H1 (cell line): ENCODE data around the gene KCNH8. TPM values are rescaled to one million over a fixed set of nuclear protein-coding genes. Genes with fewer than 3 reads are reported as not detected.

Source experiments
- CTCF ChIA-PET: fragments of 300-600 bp; sonication (Branson Sonifier 250); formaldehyde crosslinking; loops from one replicate; lab custom pipeline; 2021; ENCODE audit not compliant: partially characterized antibody; lab: Charles Lee
- POLR2A ChIA-PET: fragments of 300-600 bp; sonication (Branson Sonifier 250); formaldehyde crosslinking; loops from one replicate; lab custom pipeline; 2021; ENCODE audit warnings: inconsistent platforms; ENCODE audit not compliant: partially characterized antibody; lab: Charles Lee
- DNase-seq, 2 experiments: peaks; one replicate each; pipeline versions ENCODE4 v3.0.0 to v3.0.0-alpha.2; 2010 to 2022; ENCODE audit warnings: low spot score in 2 of 2, low read depth in 1 of 2, mixed read lengths in 1 of 2
- FAIRE-seq: peaks from 2 replicates; lab custom pipeline; 2011; peaks lifted over from hg19 to GRCh38; lab: Jason Lieb, UNC
- H2AFZ ChIP-seq: 2 replicates; pipeline ENCODE4 v1.8.1; 2012; ENCODE audit warnings: low read length, inconsistent platforms
- H2AK5ac ChIP-seq: 2 replicates; pipeline ENCODE4 v1.6.1; 2013; ENCODE audit warnings: low read depth, low read length
- H2BK120ac ChIP-seq: replicated peaks from 2 replicates; pipeline ENCODE3; 2013; ENCODE audit warnings: low read depth, low read length, inconsistent platforms
- H2BK12ac ChIP-seq: 2 replicates; pipeline ENCODE4 v1.6.1; 2013; ENCODE audit warnings: low read depth, low read length
- H2BK15ac ChIP-seq: 2 replicates; pipeline ENCODE4 v1.6.1; 2013; ENCODE audit warnings: low read length
- H2BK20ac ChIP-seq: 2 replicates; pipeline ENCODE4 v1.6.1; 2013; ENCODE audit warnings: low read length
- H2BK5ac ChIP-seq: 2 replicates; pipeline ENCODE4 v1.6.1; 2013; ENCODE audit warnings: low read depth, low read length
- H3K14ac ChIP-seq: 2 replicates; pipeline ENCODE4 v1.6.1; 2013; ENCODE audit warnings: inconsistent platforms; ENCODE audit not compliant: insufficient read length
- H3K18ac ChIP-seq: 2 replicates; pipeline ENCODE4 v1.6.1; 2013; ENCODE audit warnings: low read length; ENCODE audit errors: extremely low read depth
- H3K23ac ChIP-seq: 2 replicates; pipeline ENCODE4 v1.6.1; 2013; ENCODE audit warnings: inconsistent platforms; ENCODE audit not compliant: insufficient read length
- H3K23me2 ChIP-seq: 2 replicates; pipeline ENCODE4 v1.6.1; 2013; ENCODE audit warnings: low read depth, low read length
- H3K27ac ChIP-seq: 2 replicates; pipeline ENCODE4 v1.6.1; 2011; ENCODE audit warnings: low read depth, low read length, inconsistent platforms
- H3K27me3 ChIP-seq, 4 experiments: replicated peaks in 1 of 4; 1 replicate in 1 of 4; 2 replicates in 3 of 4; pipeline versions ENCODE4 v1.6.1 to v1.8.1; 2011 to 2013; ENCODE audit warnings: low read length in 3 of 4, mild to moderate bottlenecking in 3 of 4, inconsistent platforms in 2 of 4, mixed read lengths in 2 of 4, moderate library complexity in 1 of 4; ENCODE audit not compliant: control insufficient read depth in 3 of 4, insufficient read depth in 3 of 4; ENCODE audit errors: extremely low read depth in 1 of 4
- H3K36me3 ChIP-seq, 4 experiments: 2 replicates each; pipeline versions ENCODE4 v1.6.1 to v1.8.1; 2011 to 2013; ENCODE audit warnings: mild to moderate bottlenecking in 4 of 4, low read length in 3 of 4, moderate library complexity in 2 of 4, control low read depth in 1 of 4, inconsistent platforms in 1 of 4; ENCODE audit not compliant: insufficient read depth in 4 of 4, control insufficient read depth in 2 of 4
- H3K4ac ChIP-seq: replicated peaks from 2 replicates; pipeline ENCODE3; 2013; ENCODE audit warnings: low read length, low read depth, mixed read lengths, inconsistent platforms; ENCODE audit not compliant: insufficient read length
- H3K4me1 ChIP-seq, 4 experiments: replicated peaks in 1 of 4; 1 replicate in 1 of 4; 2 replicates in 3 of 4; pipeline versions ENCODE4 v1.6.1 to v1.8.1; 2011 to 2013; ENCODE audit warnings: low read length in 3 of 4, inconsistent platforms in 2 of 4, mixed read lengths in 1 of 4; ENCODE audit not compliant: insufficient read depth in 4 of 4, control insufficient read depth in 3 of 4
- H3K4me2 ChIP-seq, 2 experiments: 2 replicates each; pipeline versions ENCODE4 v1.6.1 to v1.8.1; 2011 to 2013; ENCODE audit warnings: low read depth in 2 of 2, low read length in 2 of 2, control low read depth in 1 of 2, inconsistent platforms in 1 of 2, mild to moderate bottlenecking in 1 of 2; ENCODE audit not compliant: insufficient read depth in 1 of 2
- H3K4me3 ChIP-seq, 4 experiments: fragments of 200-600, 300-600 bp in 1 of 4; sonication (generic), shearing (Covaris generic), sonication (Bioruptor Twin) in 1 of 4; 2 replicates each; pipeline versions ENCODE4 v1.5.1 to v1.8.1; 2011 to 2016; ENCODE audit warnings: low read length in 4 of 4, low read depth in 3 of 4, control low read depth in 2 of 4, inconsistent platforms in 2 of 4, mild to moderate bottlenecking in 2 of 4, mixed read lengths in 1 of 4, moderate library complexity in 1 of 4; ENCODE audit not compliant: insufficient read depth in 2 of 4; ENCODE audit errors: extremely low read depth in 1 of 4
- H3K56ac ChIP-seq: replicated peaks from 2 replicates; pipeline ENCODE3; 2013; ENCODE audit warnings: low read depth, mild to moderate bottlenecking, mixed read lengths, low read length, inconsistent platforms; ENCODE audit not compliant: insufficient read length
- H3K79me1 ChIP-seq: 2 replicates; pipeline ENCODE4 v1.6.1; 2013; ENCODE audit warnings: low read depth, low read length, control low read depth
- H3K79me2 ChIP-seq, 2 experiments: 2 replicates each; pipeline versions ENCODE4 v1.6.1 to v1.8.1; 2012 to 2013; ENCODE audit warnings: low read length in 2 of 2, mild to moderate bottlenecking in 2 of 2, inconsistent platforms in 1 of 2; ENCODE audit not compliant: insufficient read depth in 2 of 2, control insufficient read depth in 1 of 2
- H3K9ac ChIP-seq, 4 experiments: replicated peaks in 1 of 4; 1 replicate in 1 of 4; 2 replicates in 3 of 4; pipeline versions ENCODE4 v1.6.1 to v1.8.1; 2011 to 2013; ENCODE audit warnings: low read depth in 3 of 4, low read length in 3 of 4, control low read depth in 2 of 4, mild to moderate bottlenecking in 2 of 4, moderate library complexity in 2 of 4, inconsistent platforms in 1 of 4; ENCODE audit errors: extremely low read depth in 1 of 4
- H3K9me3 ChIP-seq, 2 experiments: 2 replicates each; pipeline versions ENCODE4 v1.6.1 to v1.8.1; 2012 to 2013; ENCODE audit warnings: mild to moderate bottlenecking in 2 of 2, moderate library complexity in 2 of 2, control low read depth in 1 of 2, inconsistent platforms in 1 of 2, low read depth in 1 of 2, low read length in 1 of 2, mixed read lengths in 1 of 2; ENCODE audit not compliant: insufficient read depth in 2 of 2
- H4K20me1 ChIP-seq, 2 experiments: replicated peaks in 1 of 2; 2 replicates each; pipeline versions ENCODE3 to v1.8.1; 2011 to 2013; ENCODE audit warnings: inconsistent platforms in 2 of 2, low read length in 2 of 2, mild to moderate bottlenecking in 1 of 2; ENCODE audit not compliant: insufficient read depth in 2 of 2, control insufficient read depth in 1 of 2
- H4K5ac ChIP-seq: 2 replicates; pipeline ENCODE4 v1.6.1; 2013; ENCODE audit warnings: low read length, low read depth, mixed read lengths, inconsistent platforms; ENCODE audit not compliant: insufficient read length
- H4K8ac ChIP-seq: 2 replicates; pipeline ENCODE4 v1.8.0; 2013; ENCODE audit warnings: mild to moderate bottlenecking, moderate library complexity, low read length, inconsistent platforms; ENCODE audit not compliant: insufficient read depth; ENCODE audit errors: extremely low read depth
- H4K91ac ChIP-seq: replicated peaks from 2 replicates; pipeline ENCODE3; 2013; ENCODE audit warnings: low read length, mixed read lengths, inconsistent platforms; ENCODE audit not compliant: insufficient read length
- CEBPB ChIP-seq: IDR thresholded peaks from 2 replicates; pipeline ENCODE4 v1.6.1; 2012; ENCODE audit warnings: low read depth, low read length
- CREB1 ChIP-seq: IDR thresholded peaks from 2 replicates; pipeline ENCODE4 v1.6.1; 2012; ENCODE audit warnings: inconsistent platforms
- CTBP2 ChIP-seq: IDR thresholded peaks from 2 replicates; pipeline ENCODE4 v1.7.0; 2011; ENCODE audit warnings: borderline replicate concordance, mild to moderate bottlenecking, moderate library complexity, mixed read lengths, low read length; ENCODE audit not compliant: insufficient read depth, insufficient read length
- GABPA ChIP-seq: IDR thresholded peaks from 2 replicates; pipeline ENCODE4 v1.6.1; 2011; ENCODE audit warnings: mild to moderate bottlenecking, low read length, moderate library complexity, borderline replicate concordance; ENCODE audit not compliant: insufficient read depth
- HDAC6 ChIP-seq: IDR thresholded peaks from one replicate; pipeline ENCODE4 v1.7.1; 2012; ENCODE audit warnings: low read depth, mild to moderate bottlenecking, inconsistent platforms, low read length, moderate library complexity
- JUND ChIP-seq: IDR thresholded peaks from 2 replicates; pipeline ENCODE4 v1.6.1; 2011; ENCODE audit warnings: mild to moderate bottlenecking, improper control_type of control experiment, low read length
- KDM1A ChIP-seq: fragments of 200-600, 300-600 bp; sonication (generic); IDR thresholded peaks from 2 replicates; pipeline ENCODE4 v1.7.1; 2016; ENCODE audit warnings: mild to moderate bottlenecking, low read length, borderline replicate concordance
- NRF1 ChIP-seq: IDR thresholded peaks from 2 replicates; pipeline ENCODE4 v1.6.1; 2011; ENCODE audit warnings: mild to moderate bottlenecking, low read depth, low read length, improper control_type of control experiment
- PHF8 ChIP-seq: fragments of 200-600 bp; sonication (generic); conservative IDR thresholded peaks from 2 replicates; pipeline ENCODE4 v1.7.1; 2012; ENCODE audit warnings: low read depth, mild to moderate bottlenecking, inconsistent platforms, low read length, moderate library complexity
- POU5F1 ChIP-seq: IDR thresholded peaks from 2 replicates; pipeline ENCODE4 v1.6.1; 2011; ENCODE audit warnings: low read depth, mild to moderate bottlenecking, low read length, moderate library complexity
- RFX5 ChIP-seq: IDR thresholded peaks from 2 replicates; pipeline ENCODE4 v1.6.1; 2011; ENCODE audit warnings: low read depth, low read length, improper control_type of control experiment, borderline replicate concordance
- SAP30 ChIP-seq: fragments of 300-600 bp; sonication (generic); IDR thresholded peaks from 2 replicates; pipeline ENCODE4 v1.7.1; 2012; ENCODE audit warnings: low read length, moderate library complexity, mild to moderate bottlenecking, inconsistent platforms; ENCODE audit not compliant: insufficient read depth, insufficient replicate concordance
- SP4 ChIP-seq: IDR thresholded peaks from 2 replicates; pipeline ENCODE4 v1.6.1; 2012; ENCODE audit warnings: low read length, inconsistent platforms
- SUZ12 ChIP-seq: fragments of 200-600 bp; sonication (generic); IDR thresholded peaks from 2 replicates; pipeline ENCODE4 v1.6.1; 2012; ENCODE audit warnings: mild to moderate bottlenecking, inconsistent platforms, low read length, moderate library complexity, mixed read lengths
- TAF7 ChIP-seq: optimal IDR thresholded peaks from 2 replicates; pipeline ENCODE3; 2011; ENCODE audit warnings: low read depth, mild to moderate bottlenecking, inconsistent platforms, low read length, moderate library complexity, borderline replicate concordance
- WGBS, 2 experiments: shearing (Covaris generic) in 1 of 2; methylation state at CpG; one replicate each; pipeline versions ENCODE4 v1.1.6 to v1.1.7; 2013 to 2015; ENCODE audit warnings: low lambda C conversion rate in 2 of 2, mixed read lengths in 2 of 2, inconsistent platforms in 1 of 2, low coverage in 1 of 2, missing lambda C conversion rate in 1 of 2; ENCODE audit not compliant: insufficient replicate concordance in 2 of 2, insufficient coverage in 1 of 2, insufficient read length in 1 of 2; ENCODE audit errors: extremely low coverage in 1 of 2, missing lambda C conversion rate in 1 of 2; 5-methylcytosine and 5-hydroxymethylcytosine counted together
- polyA plus RNA-seq, 7 experiments: library from polyadenylated mRNA; depleted of rRNA in 3 of 7; stranded (reverse) in 5 of 7; unstranded in 2 of 7; fragments of >200 nt in 5 of 7; fragments of 200-250 nt in 2 of 7; gene quantifications; 1 replicate in 5 of 7; 2 replicates in 1 of 7; 4 replicates in 1 of 7; pipeline versions ENCODE4 v1.2.1 to v1.2.3, GENCODE V29; 2011 to 2013; ENCODE audit warnings: missing spikeins in 2 of 7, mixed read lengths in 2 of 7
- total RNA-seq: library from RNA; stranded (reverse); fragmentation: NEBNext Ultra II Directional; extraction: Animal tissue kit (Norgen Biotek cat#: 25700); gene quantifications from 2 replicates; pipeline ENCODE4 v1.2.1, GENCODE V29; 2021

The KCNH8 gene
- total and polyA plus RNA-seq, 2 of the 8 experiments (the other 6 are each of a cell fraction or from before 2014, with no cell fraction given), result 2.2 to 2.4 TPM

- no peak overlapping the region for H3K14ac ChIP-seq
- H2BK5ac ChIP-seq, result no peak overlapping the region
- no peaks in the 10 kb centered on the region for H3K4me1 ChIP-seq
- H3K27me3 ChIP-seq, result no peaks in the 10 kb centered on the region
- no peak overlapping the region for H3K4me3 ChIP-seq
- no peak overlapping the region for H4K91ac ChIP-seq
- H2BK12ac ChIP-seq, result no peak overlapping the region
- DNase-seq, result no peak
- H3K9ac ChIP-seq, result no peak overlapping the region
- H3K18ac ChIP-seq, result no peak overlapping the region
- H3K79me1 ChIP-seq, result no peaks in the 10 kb centered on the region
- H3K27ac ChIP-seq, result no peak overlapping the region
- H4K5ac ChIP-seq, result no peak overlapping the region
- no peaks in the 10 kb centered on the region for H3K79me2 ChIP-seq
- no peak for FAIRE-seq
- ChIA-PET CTCF (no interaction called here), POLR2A (no interaction called here)
- H3K56ac ChIP-seq, result no peak overlapping the region
- H3K36me3 ChIP-seq, result no peaks in the 10 kb centered on the region
- no peak overlapping the region for H3K23ac ChIP-seq
- H4K8ac ChIP-seq, result no peak overlapping the region
- H3K9me3 ChIP-seq, result no peaks in the 10 kb centered on the region
- no peak overlapping the region for H2BK20ac ChIP-seq
- H4K20me1 ChIP-seq, result no peaks in the 10 kb centered on the region
- no peak overlapping the region for H2BK120ac ChIP-seq
- H2AK5ac ChIP-seq, result no peak overlapping the region
- no peak overlapping the region for H2AFZ ChIP-seq
- H3K4me2 ChIP-seq, result no peak overlapping the region
- whole genome bisulfite sequencing, 2 experiments, result 91% methylated on average over 7 of the region's 7 CpGs; no CpG with 5 or more reads in 1 of the 2 experiments
- H3K23me2 ChIP-seq, result no peaks in the 10 kb centered on the region
- no peak overlapping the region for H3K4ac ChIP-seq
- H2BK15ac ChIP-seq, result no peak overlapping the region
- TF ChIP-seq PHF8 (no peak), CEBPB (no peak), HDAC6 (no peak), POU5F1 (no peak), NRF1 (no peak), SUZ12 (no peak), RFX5 (no peak), SAP30 (no peak), TAF7 (no peak), SP4 (no peak), JUND (no peak), CTBP2 (no peak), CREB1 (no peak), GABPA (no peak), KDM1A (no peak)
Observed at GRCh38 chr3:19428729-19429128, 280.4 kb downstream of the KCNH8 start.
